HG03460 (cell line): Measurements from ENCODE around the gene SMTNL1.

Experiments
- ATAC-seq: cut with Tn5 transposase; IDR thresholded peaks from one replicate; pipeline ENCODE4 v1.9.1; 2021; ENCODE audit not compliant: unreplicated experiment

Gene SMTNL1

DNA sequence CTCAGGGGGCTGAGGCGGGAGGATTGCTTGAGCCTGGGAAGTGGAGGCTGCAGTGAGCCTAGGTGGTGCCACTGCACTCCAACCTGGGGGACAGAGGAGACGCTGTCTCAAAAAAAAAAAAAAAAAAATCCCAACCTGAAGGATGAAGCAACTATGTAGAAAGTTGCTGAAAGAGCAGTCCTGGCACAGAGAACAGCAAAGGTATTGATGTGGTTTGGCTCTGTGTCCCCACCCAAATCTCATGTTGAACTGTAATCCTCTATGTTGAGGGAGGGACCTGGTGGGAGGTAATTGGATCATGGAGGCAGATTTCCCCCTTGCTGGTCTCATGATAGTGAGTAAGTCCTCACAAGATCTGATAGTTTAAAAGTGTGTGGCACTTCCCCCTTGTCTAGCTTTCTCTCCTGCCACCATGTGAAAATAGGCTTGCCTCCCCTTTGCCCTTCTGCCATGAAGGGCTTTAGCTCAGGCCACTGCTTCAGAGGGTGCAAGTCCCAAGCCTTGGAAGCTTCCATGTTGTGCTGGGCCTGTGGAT, 49.4 kb downstream of the SMTNL1 start:
- ATAC-seq, result no peak

DNA sequence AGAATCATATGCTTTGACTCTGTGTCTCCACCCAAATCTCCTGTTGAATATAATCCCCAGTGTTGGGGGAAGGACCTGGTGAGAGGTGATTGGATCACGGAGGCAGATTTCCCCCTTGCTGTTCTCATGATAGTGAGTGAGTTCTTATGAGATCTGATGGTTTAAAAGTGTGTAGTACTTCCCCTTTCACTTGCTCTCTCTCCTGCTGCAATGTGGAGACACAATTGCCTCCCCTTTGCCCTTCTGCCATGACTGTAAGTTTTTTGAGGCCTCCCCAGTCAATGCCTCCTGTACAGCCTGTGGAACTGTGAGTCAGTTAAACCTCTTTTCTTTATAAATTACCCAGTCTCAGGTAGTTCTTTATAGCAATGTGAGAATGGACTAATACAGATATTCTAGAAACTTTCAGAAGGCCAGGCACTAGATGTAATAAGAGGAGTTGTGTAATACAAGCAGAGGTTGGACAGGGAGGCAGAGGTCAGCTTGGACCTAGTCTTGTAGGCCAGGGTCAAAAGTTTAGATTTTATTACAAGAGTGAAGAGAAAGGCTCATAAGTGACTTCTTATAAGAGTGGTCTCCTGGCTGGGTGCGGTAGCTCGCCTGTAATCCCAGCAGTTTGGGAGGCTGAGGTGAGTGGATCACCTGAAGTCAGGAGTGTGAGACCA, 50.8 kb downstream of the SMTNL1 start:
- no peak for ATAC-seq

- no peak for ATAC-seq
Measured at GRCh38 chr11:57596266-57596885, 59.0 kb downstream of the SMTNL1 start.

DNA sequence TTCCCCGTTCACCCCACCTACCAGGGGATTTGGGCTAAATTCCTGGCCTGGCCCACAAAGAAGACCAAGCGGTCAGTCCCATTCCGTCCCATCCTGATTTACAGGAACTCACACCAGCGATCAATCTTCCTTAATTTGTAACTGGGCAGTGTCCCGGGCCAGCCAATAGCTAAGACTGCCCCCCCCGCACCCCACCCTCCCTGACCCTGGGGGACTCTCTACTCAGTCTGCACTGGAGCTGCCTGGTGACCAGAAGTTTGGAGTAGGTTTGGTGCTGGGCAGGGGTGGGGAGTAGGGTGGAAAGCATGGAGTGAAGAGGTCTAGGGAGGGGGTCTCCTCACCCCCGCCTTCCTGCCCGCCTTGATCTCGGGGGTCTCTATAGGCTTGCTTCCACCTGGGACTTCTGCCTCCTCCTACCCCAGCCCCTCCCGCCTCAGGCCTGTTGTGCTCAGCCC, 60.1 kb downstream of the SMTNL1 start, which contains the start of gene SERPING1:
SERPING1 (plus strand) TSS at position 225 of the 455 bp plus-strand sequence. CDS start 586 bp downstream, outside the sequence.
- no peak for ATAC-seq

DNA sequence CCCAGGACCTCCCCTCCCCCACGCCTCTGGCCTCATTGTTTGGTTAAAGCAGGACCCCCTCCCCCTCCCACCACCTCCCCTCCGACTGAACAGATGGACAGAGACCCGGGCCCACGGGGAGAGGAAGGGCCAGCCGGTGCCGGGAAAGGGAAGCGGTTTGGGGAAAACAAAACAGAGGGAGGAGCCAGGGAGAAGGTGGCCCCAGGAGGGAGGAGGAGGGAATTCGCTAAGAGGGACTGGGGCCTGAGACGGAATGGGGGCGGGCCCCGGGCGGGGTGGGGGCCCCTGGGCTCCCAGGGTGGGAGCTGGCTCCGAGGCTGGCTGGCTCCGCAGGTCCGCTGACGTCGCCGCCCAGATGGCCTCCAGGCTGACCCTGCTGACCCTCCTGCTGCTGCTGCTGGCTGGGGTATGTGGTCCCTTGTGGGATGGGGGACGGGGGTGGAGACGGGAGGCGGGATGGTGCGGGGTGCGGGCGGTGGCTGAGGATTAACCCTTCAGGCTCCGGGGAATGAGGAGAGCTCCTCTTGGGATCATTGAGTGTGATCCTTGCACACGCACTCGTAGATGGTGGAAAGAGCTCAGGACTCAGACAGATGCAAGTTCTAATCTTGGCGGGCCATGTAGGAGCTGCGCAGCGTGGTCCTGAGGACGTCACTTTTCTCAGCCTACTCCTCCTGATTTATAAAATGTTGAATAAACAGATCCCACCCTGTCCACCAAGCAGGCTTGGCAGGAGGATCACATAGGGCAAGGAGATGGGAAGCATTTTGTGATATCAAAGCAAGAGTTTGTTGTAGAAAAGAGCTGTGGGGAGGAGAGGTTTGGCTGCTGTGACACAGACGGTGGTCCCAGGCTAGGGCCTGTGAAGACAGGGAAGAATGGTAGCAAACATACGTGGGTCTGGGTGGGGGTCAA, 60.8 kb downstream of the SMTNL1 start:
- no peak for ATAC-seq

DNA sequence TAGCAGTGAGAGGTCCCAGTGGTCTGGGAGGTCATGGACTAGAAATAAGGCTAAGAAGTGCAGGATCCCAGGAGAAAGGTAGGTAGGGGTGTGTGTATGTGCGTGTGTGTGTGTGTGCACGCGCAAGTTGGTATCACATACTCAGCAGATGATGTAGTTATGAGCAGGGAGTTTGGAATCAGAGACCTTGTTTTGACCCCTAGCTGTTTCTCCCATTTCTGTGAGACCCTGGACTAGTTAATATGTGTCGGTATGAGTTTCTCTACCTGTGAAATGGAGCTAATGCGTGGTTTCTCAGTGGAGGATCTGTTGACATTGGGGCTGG, 61.4 kb downstream of the SMTNL1 start:
- ATAC-seq, result no peak

- ATAC-seq, result no peak
Measured at GRCh38 chr11:57599381-57599780, 62.0 kb downstream of the SMTNL1 start.
